Gastroesophageal sphincter (tissue), 3 donors: ENCODE measurements around the gene MAP3K10.

Experiments used
- CTCF ChIP-seq, 4 experiments: fragments of 200-600 bp in 2 of 4; fragments of 450-650 bp in 2 of 4; sonication (generic) in 1 of 4; IDR thresholded peaks; one replicate each; pipeline ENCODE4 v1.5.1; 2017 to 2019; ENCODE audit warnings: antibody characterized with exemption in 4 of 4, mild to moderate bottlenecking in 2 of 4, moderate library complexity in 2 of 4
- EP300 ChIP-seq: sonication (generic); formaldehyde crosslinking; IDR thresholded peaks from one replicate; pipeline ENCODE4 v1.6.1; 2017; ENCODE audit warnings: antibody characterized with exemption, mild to moderate bottlenecking
- POLR2A ChIP-seq, 2 donors: fragments of 450-650 bp; IDR thresholded peaks; one replicate each; pipeline ENCODE4 v1.6.1; 2017; ENCODE audit warnings: antibody characterized with exemption in 2 of 2, mild to moderate bottlenecking in 2 of 2, moderate library complexity in 1 of 2
- POLR2AphosphoS5 ChIP-seq: sonication (generic); formaldehyde crosslinking; IDR thresholded peaks from one replicate; pipeline ENCODE4 v1.6.1; 2017; ENCODE audit warnings: antibody characterized with exemption

GRCh38 chr19:40247178-40247577 lies 56.0 kb downstream of the MAP3K10 start:
- TF ChIP-seq CTCF (IDR thresholded peaks at IDR 0.05) (no peak), POLR2AphosphoS5 (no peak), POLR2A (IDR thresholded peaks at IDR 0.05) (no peak), EP300 (no peak)
